ENCODE measurements around the gene RNASEH2C.
"Not testable (repeated sequence)": the region's sequence is repeated elsewhere in the genome, so short reads cannot be mapped to it uniquely, and the experiment has no call there.

RNASEH2C gene

DNA sequence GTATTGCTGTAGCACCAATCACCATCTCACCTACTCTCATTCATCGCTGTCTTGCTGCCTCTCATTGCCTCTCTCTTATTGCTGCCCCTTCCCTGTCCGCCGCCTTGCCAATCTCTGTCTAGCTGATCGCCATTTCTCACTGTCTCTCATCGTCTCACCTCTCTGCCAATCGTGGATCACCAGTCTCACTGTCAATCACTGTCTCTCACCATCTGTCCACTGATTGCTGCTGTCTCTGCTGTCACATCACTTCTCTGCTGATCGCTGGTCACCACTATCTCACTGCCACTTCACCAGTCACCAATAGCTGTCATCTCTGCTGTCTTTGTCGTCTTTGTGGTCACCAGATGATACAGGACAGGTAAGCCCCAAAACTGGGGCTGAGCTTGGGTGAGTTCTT, 20.6 kb upstream of the RNASEH2C start:
- no peak overlapping the region for H3K23ac ChIP-seq (ENCODE audit: low read length)
- peaks cover 7% of the 10 kb centered on the region for H3K9me3 ChIP-seq (ENCODE audit: insufficient read depth, low read depth, low read length)
- H2AFZ ChIP-seq (ENCODE audit: insufficient read depth, low read length, poor library complexity), result no peak overlapping the region
- no peak overlapping the region for H3K18ac ChIP-seq (ENCODE audit: low read length)
- H4K91ac ChIP-seq (ENCODE audit: low read depth, low read length), result no peak overlapping the region
- no peaks in the 10 kb centered on the region for H3K4me1 ChIP-seq (ENCODE audit: control insufficient read depth in 1 of 2, insufficient read depth in 2 of 2, low read length in 2 of 2)
- no peak overlapping the region for H3K4me2 ChIP-seq (ENCODE audit: low read length)
- DNase-seq, result no peak
- no peak overlapping the region for H4K12ac ChIP-seq (ENCODE audit: low read depth, low read length)
- H2AK5ac ChIP-seq (ENCODE audit: low read length), result no peak overlapping the region
- no peak overlapping the region for H3K4ac ChIP-seq (ENCODE audit: low read depth, low read length)
- H3K27ac ChIP-seq (ENCODE audit: low read depth, low read length), result no peak overlapping the region
- H3K4me3 ChIP-seq (ENCODE audit: low read depth, low read length), result no peak overlapping the region
- no peaks in the 10 kb centered on the region for H3K79me1 ChIP-seq (ENCODE audit: low read length)
- no peak overlapping the region for H3K14ac ChIP-seq (ENCODE audit: low read length)
- H3K36me3 ChIP-seq (ENCODE audit: control insufficient read depth in 1 of 2, insufficient read depth in 2 of 2, low read length in 2 of 2), result no peaks in the 10 kb centered on the region
- H2BK120ac ChIP-seq (ENCODE audit: insufficient read depth, low read length, poor library complexity), result no peak overlapping the region
- no peak overlapping the region for H3K9ac ChIP-seq (ENCODE audit: low read length)
- H2BK12ac ChIP-seq (ENCODE audit: low read length), result no peak overlapping the region
- no peak overlapping the region for H4K8ac ChIP-seq (ENCODE audit: low read depth, low read length)
- no peak overlapping the region for H2BK5ac ChIP-seq (ENCODE audit: low read depth, low read length, poor library complexity)
- WGBS (ENCODE audit: extremely low coverage, insufficient coverage, insufficient read length), result no CpG with 5 or more reads among the region's 8 CpGs
- H3K79me2 ChIP-seq (ENCODE audit: control insufficient read depth, insufficient read depth, low read length, poor library complexity), result no peaks in the 10 kb centered on the region
- no peaks in the 10 kb centered on the region for H3K27me3 ChIP-seq (ENCODE audit: insufficient read depth, low read length)

- no peaks in the 10 kb centered on the region for H3K4me1 ChIP-seq (ENCODE audit: control insufficient read depth in 1 of 2, insufficient read depth in 2 of 2, low read length in 2 of 2)
- H3K9me3 ChIP-seq (ENCODE audit: insufficient read depth, low read depth, low read length), result peaks cover 5% of the 10 kb centered on the region
- no peak overlapping the region for H2BK5ac ChIP-seq (ENCODE audit: low read depth, low read length, poor library complexity)
- no peaks in the 10 kb centered on the region for H3K79me1 ChIP-seq (ENCODE audit: low read length)
- H3K27me3 ChIP-seq (ENCODE audit: insufficient read depth, low read length), result no peaks in the 10 kb centered on the region
- H3K23ac ChIP-seq (ENCODE audit: low read length), result no peak overlapping the region
- no peak overlapping the region for H3K4me3 ChIP-seq (ENCODE audit: low read depth, low read length)
- DNase-seq, result no peak
- H4K8ac ChIP-seq (ENCODE audit: low read depth, low read length), result no peak overlapping the region
- no peak overlapping the region for H4K91ac ChIP-seq (ENCODE audit: low read depth, low read length)
- no peak overlapping the region for H3K4me2 ChIP-seq (ENCODE audit: low read length)
- H3K18ac ChIP-seq (ENCODE audit: low read length), result no peak overlapping the region
- H3K36me3 ChIP-seq (ENCODE audit: control insufficient read depth in 1 of 2, insufficient read depth in 2 of 2, low read length in 2 of 2), result no peaks in the 10 kb centered on the region
- H4K12ac ChIP-seq (ENCODE audit: low read depth, low read length), result no peak overlapping the region
- no peak overlapping the region for H2BK120ac ChIP-seq (ENCODE audit: insufficient read depth, low read length, poor library complexity)
- no peak overlapping the region for H3K4ac ChIP-seq (ENCODE audit: low read depth, low read length)
- no peak overlapping the region for H2AK5ac ChIP-seq (ENCODE audit: low read length)
- H2BK12ac ChIP-seq (ENCODE audit: low read length), result no peak overlapping the region
- no peak overlapping the region for H2AFZ ChIP-seq (ENCODE audit: insufficient read depth, low read length, poor library complexity)
- WGBS (ENCODE audit: extremely low coverage, insufficient coverage, insufficient read length), result no CpG with 5 or more reads among the region's 2 CpGs
- no peak overlapping the region for H3K9ac ChIP-seq (ENCODE audit: low read length)
- no peak overlapping the region for H3K27ac ChIP-seq (ENCODE audit: low read depth, low read length)
- H3K14ac ChIP-seq (ENCODE audit: low read length), result no peak overlapping the region
- no peaks in the 10 kb centered on the region for H3K79me2 ChIP-seq (ENCODE audit: control insufficient read depth, insufficient read depth, low read length, poor library complexity)
These were observed 18.4 kb upstream of the RNASEH2C start for GRCh38 chr11:65739022-65739421.

DNA sequence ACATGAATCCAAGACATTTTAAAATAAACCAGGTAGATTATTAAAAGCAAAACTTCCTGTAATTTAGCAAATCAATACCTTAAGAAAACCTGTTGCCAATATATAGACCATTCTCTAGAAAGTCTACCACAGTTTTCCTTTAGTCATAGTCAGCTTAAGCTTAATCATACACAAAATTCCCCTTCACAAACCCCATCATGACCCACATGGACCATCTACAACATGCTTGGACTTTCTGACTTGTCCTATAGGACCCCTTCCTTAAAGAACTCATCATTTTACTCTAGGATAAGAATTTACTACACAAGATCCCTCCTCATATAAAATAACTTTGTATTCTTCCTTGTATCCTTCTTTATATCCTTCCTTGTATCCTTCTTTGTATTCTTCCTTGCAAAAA, 16.2 kb upstream of the RNASEH2C start:
- H3K79me1 ChIP-seq (ENCODE audit: low read length), result no peaks in the 10 kb centered on the region
- H2AFZ ChIP-seq (ENCODE audit: insufficient read depth, low read length, poor library complexity), result no peak overlapping the region
- H3K27me3 ChIP-seq (ENCODE audit: insufficient read depth, low read length), result peaks cover under 1% of the 10 kb centered on the region
- no peak overlapping the region for H3K14ac ChIP-seq (ENCODE audit: low read length)
- no peak overlapping the region for H4K8ac ChIP-seq (ENCODE audit: low read depth, low read length)
- no peak overlapping the region for H3K4me3 ChIP-seq (ENCODE audit: low read depth, low read length)
- no peak overlapping the region for H2BK12ac ChIP-seq (ENCODE audit: low read length)
- H4K12ac ChIP-seq (ENCODE audit: low read depth, low read length), result no peak overlapping the region
- no peak overlapping the region for H3K4me2 ChIP-seq (ENCODE audit: low read length)
- H3K9me3 ChIP-seq (ENCODE audit: insufficient read depth, low read depth, low read length), result peaks cover 5% of the 10 kb centered on the region
- no peak for DNase-seq
- no peak overlapping the region for H3K4ac ChIP-seq (ENCODE audit: low read depth, low read length)
- H3K4me1 ChIP-seq (ENCODE audit: control insufficient read depth in 1 of 2, insufficient read depth in 2 of 2, low read length in 2 of 2), result no peaks in the 10 kb centered on the region
- H3K23ac ChIP-seq (ENCODE audit: low read length), result no peak overlapping the region
- H3K27ac ChIP-seq (ENCODE audit: low read depth, low read length), result no peak overlapping the region
- no peak overlapping the region for H3K9ac ChIP-seq (ENCODE audit: low read length)
- no peak overlapping the region for H2BK5ac ChIP-seq (ENCODE audit: low read depth, low read length, poor library complexity)
- no peak overlapping the region for H3K18ac ChIP-seq (ENCODE audit: low read length)
- no peaks in the 10 kb centered on the region for H3K36me3 ChIP-seq (ENCODE audit: control insufficient read depth in 1 of 2, insufficient read depth in 2 of 2, low read length in 2 of 2)
- no peaks in the 10 kb centered on the region for H3K79me2 ChIP-seq (ENCODE audit: control insufficient read depth, insufficient read depth, low read length, poor library complexity)
- no peak overlapping the region for H2BK120ac ChIP-seq (ENCODE audit: insufficient read depth, low read length, poor library complexity)
- no peak overlapping the region for H4K91ac ChIP-seq (ENCODE audit: low read depth, low read length)
- no peak overlapping the region for H2AK5ac ChIP-seq (ENCODE audit: low read length)

GRCh38 chr11:65735111-65735510, 14.5 kb upstream of the RNASEH2C start:
- H3K9me3 ChIP-seq (ENCODE audit: insufficient read depth, low read depth, low read length); H2AFZ ChIP-seq (ENCODE audit: insufficient read depth, low read length, poor library complexity); H3K14ac ChIP-seq (ENCODE audit: low read length); H3K18ac ChIP-seq (ENCODE audit: low read length); H4K8ac ChIP-seq (ENCODE audit: low read depth, low read length); H4K12ac ChIP-seq (ENCODE audit: low read depth, low read length); H4K91ac ChIP-seq (ENCODE audit: low read depth, low read length); H3K79me2 ChIP-seq (ENCODE audit: control insufficient read depth, insufficient read depth, low read length, poor library complexity); DNase-seq; H3K9ac ChIP-seq (ENCODE audit: low read length); H3K36me3 ChIP-seq (ENCODE audit: control insufficient read depth in 1 of 2, insufficient read depth in 2 of 2, low read length in 2 of 2); H3K4ac ChIP-seq (ENCODE audit: low read depth, low read length); H3K4me2 ChIP-seq (ENCODE audit: low read length); H2BK5ac ChIP-seq (ENCODE audit: low read depth, low read length, poor library complexity); H2BK120ac ChIP-seq (ENCODE audit: insufficient read depth, low read length, poor library complexity); H3K23ac ChIP-seq (ENCODE audit: low read length); H3K79me1 ChIP-seq (ENCODE audit: low read length); H3K4me1 ChIP-seq (ENCODE audit: control insufficient read depth in 1 of 2, insufficient read depth in 2 of 2, low read length in 2 of 2); H2BK12ac ChIP-seq (ENCODE audit: low read length); H2AK5ac ChIP-seq (ENCODE audit: low read length); H3K4me3 ChIP-seq (ENCODE audit: low read depth, low read length); H3K27me3 ChIP-seq (ENCODE audit: insufficient read depth, low read length); H3K27ac ChIP-seq (ENCODE audit: low read depth, low read length): not testable (repeated sequence)
- whole genome bisulfite sequencing (ENCODE audit: extremely low coverage, insufficient coverage, insufficient read length), result no CpG with 5 or more reads among the region's 4 CpGs

Measured in trophoblast cell (in vitro differentiated cells and primary cell).